Suprapubic skin (tissue), 4 donors: ENCODE data around the gene SLC9A6.

Experiments
- EP300 ChIP-seq: sonication (generic); formaldehyde crosslinking; IDR thresholded peaks from one replicate; pipeline ENCODE4 v1.6.1; 2017; ENCODE audit warnings: antibody characterized with exemption
- POLR2A ChIP-seq, 2 donors: fragments of 450-650 bp; IDR thresholded peaks; one replicate each; pipeline ENCODE4 v1.6.1; 2017; ENCODE audit warnings: antibody characterized with exemption in 2 of 2, mild to moderate bottlenecking in 2 of 2, moderate library complexity in 2 of 2
- POLR2AphosphoS5 ChIP-seq, 3 donors: sonication (generic); formaldehyde crosslinking; IDR thresholded peaks; one replicate each; pipeline ENCODE4 v1.6.1; 2017; ENCODE audit warnings: antibody characterized with exemption in 3 of 3
- TF ChIP-seq, protein P1 (sequence below), 2 donors: fragments of 200-600 bp in 1 of 2; fragments of 450-650 bp in 1 of 2; sonication (generic) in 1 of 2; IDR thresholded peaks; one replicate each; pipeline ENCODE4 v1.5.1; 2016 to 2019; ENCODE audit warnings: antibody characterized with exemption in 2 of 2, mild to moderate bottlenecking in 1 of 2, moderate library complexity in 1 of 2

DNA sequence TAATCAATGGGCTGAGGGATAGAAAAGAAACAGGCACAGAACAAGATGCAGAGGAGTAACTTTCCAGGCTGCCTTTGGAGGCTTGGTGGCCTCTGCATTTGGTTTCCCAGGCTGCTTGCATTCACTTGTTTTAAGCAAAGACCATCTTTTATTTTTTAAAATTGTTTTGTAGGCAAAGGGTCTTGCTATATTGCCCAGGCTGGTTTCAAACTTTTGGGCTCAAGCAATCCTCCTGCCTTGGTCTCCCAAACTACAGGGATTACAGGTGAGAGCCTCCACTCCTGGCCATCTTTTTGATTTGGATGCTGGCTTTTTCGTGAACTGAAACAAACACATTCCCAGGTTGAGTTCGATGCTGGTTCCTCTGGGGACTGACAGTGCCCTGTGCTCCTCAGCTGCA lies 74.1 kb downstream of the SLC9A6 start:
- TF ChIP-seq POLR2A (IDR thresholded peaks at IDR 0.05) (no peak), EP300 (no peak), POLR2AphosphoS5 (IDR thresholded peaks at IDR 0.05) (no peak)
- TF ChIP-seq, protein P1, sequence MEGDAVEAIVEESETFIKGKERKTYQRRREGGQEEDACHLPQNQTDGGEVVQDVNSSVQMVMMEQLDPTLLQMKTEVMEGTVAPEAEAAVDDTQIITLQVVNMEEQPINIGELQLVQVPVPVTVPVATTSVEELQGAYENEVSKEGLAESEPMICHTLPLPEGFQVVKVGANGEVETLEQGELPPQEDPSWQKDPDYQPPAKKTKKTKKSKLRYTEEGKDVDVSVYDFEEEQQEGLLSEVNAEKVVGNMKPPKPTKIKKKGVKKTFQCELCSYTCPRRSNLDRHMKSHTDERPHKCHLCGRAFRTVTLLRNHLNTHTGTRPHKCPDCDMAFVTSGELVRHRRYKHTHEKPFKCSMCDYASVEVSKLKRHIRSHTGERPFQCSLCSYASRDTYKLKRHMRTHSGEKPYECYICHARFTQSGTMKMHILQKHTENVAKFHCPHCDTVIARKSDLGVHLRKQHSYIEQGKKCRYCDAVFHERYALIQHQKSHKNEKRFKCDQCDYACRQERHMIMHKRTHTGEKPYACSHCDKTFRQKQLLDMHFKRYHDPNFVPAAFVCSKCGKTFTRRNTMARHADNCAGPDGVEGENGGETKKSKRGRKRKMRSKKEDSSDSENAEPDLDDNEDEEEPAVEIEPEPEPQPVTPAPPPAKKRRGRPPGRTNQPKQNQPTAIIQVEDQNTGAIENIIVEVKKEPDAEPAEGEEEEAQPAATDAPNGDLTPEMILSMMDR (IDR thresholded peaks at IDR 0.05), result no peak
